HG02571 (cell line): Measurements from ENCODE around the gene SLC25A25.
"Not testable (repeated sequence)": the region's sequence is repeated elsewhere in the genome, so short reads cannot be mapped to it uniquely, and the experiment has no call there.

Experiments used
- ATAC-seq: cut with Tn5 transposase; IDR thresholded peaks from one replicate; pipeline ENCODE4 v1.9.1; 2021; ENCODE audit warnings: mild to moderate bottlenecking, moderate library complexity; ENCODE audit not compliant: unreplicated experiment

SLC25A25 gene

DNA sequence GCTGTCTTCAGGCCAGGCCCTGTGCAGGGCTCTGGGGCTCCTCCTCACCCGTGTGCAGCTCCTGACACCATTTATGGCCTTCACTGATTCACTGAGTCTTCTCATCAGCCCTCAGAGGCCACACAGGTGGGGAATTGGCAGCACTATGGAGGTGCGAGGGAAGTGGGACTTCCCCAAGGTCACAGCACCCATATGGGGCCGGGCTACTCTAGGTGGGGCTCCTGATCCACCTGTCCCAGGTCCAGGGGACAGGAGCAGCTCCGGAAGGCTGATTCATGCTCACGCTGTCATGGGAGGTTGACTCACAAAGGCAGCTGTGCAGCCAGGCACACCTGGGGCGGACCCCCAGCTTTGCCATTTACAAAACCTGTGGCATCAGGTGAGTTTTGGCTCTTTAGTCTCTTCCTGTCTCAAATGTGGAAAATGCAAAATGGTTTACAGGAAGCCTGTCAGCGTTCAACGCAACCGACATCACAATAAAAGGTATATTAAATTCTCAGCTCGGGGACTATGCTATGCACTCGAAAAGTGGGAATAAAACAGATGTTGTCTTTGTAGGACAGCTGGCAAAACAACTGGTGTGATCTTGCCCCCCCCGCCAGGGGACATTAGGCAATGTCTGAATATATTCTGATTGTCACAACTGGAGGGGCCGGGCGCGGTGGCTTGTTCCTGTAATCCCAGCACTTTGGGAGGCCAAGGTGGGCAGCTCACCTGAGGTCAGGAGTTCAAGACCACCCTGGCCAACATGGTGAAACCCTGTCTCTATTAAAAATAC is 15.9 kb upstream of the SLC25A25 start:
- no peak for ATAC-seq

DNA sequence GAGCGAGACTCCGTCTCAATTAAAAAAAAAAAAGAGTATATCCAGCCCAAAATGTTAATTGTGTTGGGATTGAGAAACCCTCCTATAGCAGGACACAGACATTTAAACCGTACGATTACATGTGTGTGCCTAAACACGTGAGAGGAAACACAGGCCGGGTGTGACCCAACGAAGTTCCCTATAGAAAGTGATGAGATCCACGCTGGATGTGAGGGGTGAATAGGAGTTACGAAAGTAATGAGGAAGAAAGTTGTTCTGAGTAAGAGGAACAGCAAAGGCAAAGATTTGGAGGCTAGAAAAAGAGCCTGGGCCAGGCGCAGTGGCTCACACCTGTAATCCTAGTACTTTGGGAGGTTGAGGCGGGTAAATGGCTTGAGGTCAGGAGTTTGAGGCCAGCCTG is 14.5 kb upstream of the SLC25A25 start:
- ATAC-seq: no peak

DNA sequence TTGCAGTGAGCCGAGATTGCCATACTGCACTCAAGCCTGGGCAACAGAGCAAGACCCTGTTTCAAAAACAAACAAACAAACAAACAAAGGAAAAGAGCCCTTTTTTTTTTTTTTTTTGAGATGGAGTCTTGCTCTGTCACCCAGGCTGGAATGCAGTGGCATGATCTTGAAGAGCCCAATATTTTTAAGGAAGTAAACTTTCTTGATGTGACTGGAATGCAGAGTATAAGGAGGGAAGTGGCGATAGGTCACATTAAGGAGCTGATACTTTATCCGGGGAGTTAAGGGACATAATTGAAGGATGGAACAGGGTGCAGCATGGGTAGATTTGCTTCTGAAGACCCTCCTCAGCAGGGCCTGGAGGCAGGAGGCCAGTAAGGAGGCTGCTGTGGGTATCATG is 13.9 kb upstream of the SLC25A25 start:
- ATAC-seq: no peak

DNA sequence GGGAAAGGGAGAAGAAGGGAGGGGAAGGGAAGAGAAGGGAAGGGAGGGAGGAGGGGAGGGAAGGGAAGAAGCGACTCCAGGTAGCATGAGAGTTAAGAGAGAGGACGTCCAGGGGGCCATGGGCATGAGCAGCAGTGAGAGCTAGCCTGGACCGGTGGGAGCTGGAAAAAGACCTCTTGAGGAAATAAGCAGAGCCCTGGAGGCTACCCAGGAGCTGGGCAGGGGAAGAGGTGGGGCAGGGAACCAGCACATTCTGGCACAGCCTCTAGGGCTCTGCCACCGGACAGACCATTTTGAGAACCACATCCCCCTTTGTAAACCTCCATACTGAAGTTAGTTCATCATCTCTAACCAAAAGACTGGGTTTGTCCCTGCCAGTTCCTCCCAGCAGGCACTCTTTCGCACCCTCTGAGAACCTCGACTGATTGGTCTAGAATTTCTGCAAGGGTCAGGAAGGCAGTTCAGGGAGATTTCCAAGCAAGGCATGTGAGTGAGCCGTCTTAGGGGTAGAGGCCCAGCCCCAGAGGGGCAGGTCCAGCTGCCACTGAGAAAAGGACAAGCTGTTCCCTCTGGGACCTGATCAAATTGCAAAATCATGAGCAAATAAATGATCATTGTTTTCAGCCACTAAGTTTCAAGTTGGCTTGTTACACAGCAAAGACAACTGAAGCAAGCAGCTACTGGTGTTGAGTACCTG is 12.5 kb upstream of the SLC25A25 start:
- ATAC-seq: no peak

DNA sequence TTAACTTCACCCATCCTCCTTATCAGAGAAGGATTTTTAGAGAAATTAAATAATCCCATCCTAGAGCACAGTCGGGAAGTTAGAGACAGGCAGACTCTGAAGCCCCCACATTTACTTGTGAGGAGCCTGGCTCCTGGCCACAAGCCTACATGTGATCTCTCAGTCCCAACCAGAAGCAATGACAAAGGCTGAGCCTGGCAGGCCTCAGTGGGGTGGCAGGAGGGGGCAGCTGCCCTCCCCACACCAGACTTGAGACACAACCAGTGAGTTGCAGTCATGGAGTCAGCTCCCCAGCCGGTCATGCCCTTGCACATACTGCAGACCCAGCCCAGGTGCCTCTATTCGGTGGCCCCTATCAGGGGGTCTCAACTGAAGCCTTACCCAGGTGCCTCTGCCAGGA is 11.9 kb upstream of the SLC25A25 start:
- no peak for ATAC-seq

DNA sequence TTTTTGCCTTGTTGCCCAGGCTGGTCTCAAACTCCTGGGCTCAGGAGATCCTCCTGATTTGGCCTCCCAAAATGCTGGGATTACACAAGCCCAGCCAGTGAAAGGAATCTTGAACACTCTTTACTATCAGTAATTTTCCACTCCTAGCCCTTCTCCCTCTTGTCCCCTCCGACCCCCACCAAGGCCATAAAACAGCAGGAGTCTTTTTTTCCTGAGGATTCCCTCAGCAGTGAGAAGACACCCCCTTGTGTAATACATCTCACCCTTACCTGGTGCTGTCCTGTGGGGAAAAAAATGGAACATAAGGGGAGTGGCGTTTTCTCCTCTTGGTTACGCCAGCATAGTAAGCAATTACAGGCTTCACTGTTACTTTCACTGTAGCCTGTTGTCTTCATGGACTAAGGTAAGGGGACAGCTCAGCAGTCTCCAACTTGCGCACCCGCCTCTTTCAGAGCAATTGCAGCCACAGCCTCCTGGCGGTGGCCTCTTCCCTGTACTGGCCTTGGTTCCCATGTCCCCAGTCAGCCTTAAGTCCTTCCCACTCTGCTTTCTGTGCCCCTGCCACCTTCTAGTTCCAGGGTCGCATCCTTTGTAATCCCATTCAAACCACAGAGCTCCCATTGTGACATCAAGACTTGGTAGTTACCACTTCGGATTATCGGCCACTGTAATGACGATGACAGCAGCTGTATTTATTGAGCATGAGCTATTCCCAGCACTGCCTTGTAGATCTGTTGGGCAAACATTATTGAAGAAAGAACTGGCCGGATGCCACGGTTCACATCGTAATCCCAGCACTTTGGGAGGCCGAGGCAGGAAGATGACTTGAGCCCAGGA is 10.9 kb upstream of the SLC25A25 start:
- ATAC-seq: no peak

DNA sequence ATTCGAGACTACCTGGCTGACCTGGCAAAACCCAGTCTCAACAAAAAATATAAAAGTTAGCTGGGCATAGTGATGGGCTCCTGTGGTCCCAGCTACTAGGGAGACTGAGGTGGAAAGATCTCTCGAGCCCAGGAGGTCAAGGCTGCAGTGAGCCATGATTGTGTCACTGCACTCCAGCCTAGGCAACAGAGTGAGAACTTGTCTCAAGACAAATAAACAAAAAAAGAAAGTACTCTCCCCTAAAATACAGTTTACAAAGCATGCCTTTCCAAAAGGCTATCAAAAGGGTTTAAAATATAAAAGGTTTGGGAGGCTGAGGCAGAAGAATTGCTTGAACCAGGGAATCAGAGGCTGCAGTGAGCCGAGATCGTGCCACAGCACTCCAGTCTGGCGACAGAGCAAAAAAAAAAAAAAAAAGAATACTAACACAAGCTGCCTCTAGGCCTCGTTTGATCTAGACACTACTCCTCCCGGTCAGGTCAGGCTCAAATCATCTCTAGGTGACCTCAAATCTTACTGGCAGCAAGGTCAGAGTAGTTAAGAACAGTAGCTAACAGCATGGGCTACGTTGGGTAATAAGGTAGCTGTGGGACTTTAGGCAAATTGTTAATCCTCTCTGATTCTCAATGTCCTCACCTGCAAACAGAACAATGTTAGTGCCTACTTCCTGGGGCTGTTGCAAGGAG is 10.2 kb upstream of the SLC25A25 start:
- no peak for ATAC-seq

DNA sequence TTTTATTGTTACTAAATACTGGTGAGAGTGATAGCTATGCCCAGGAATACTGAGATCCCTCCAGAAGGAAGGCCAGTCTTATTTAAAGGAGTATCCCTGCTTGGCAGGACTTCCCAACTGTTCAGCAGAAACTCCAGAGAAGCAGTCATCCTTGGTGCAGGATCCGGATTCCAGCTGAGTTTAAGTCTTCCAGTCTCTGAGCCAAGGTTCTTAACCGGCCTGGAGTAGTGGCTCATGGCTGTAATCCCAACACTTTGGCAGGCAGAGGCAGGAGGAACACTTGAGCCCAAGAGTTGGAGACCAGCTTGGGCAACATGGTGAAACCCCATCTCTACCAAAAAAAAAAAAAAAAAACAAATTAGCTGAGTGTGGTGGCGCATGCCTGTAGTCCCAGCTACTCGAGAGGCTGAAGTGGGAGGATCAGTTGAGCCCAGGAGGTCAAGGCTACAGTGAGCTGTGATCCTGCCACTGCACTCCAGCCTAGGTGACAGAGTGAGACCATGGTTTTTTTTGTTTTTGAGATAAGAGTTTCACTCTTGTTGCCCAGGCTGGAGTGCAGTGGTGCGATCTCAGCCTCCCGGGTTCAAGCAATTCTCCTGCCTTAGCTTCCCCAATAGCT is 8.6 kb upstream of the SLC25A25 start:
- ATAC-seq: no peak

DNA sequence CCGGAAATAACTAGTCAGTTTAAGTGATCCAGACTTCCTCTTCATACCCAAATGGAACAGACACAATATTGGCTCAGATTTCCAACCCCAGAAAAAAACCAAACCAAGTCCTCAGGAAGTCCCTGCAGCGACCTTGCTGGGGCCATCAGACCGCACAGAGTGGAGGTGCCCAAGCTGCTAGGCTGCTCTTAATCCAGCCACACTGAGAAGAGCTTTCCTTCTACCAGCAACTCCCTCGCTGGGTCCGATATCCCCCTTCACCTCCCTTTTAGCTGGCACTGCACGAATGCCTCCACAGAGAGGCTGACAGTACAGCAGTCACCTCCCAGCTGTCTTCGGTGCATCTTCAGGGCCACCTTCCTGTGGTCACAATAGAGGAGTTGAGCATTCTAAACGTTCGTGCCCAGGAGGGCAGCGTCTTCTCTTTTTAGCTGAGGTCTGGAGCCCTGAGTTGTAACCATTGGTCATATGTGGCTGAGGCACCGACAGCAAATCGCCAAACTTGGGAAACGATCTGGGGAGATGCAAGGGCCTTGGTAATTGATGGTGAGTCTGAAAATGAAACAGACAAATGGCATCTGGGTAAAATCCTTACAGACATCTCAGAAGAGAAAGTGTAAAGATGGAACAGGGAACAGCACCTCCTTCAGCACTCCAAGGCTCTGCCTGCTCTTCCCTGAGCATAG is 6.6 kb upstream of the SLC25A25 start:
- no peak for ATAC-seq

DNA sequence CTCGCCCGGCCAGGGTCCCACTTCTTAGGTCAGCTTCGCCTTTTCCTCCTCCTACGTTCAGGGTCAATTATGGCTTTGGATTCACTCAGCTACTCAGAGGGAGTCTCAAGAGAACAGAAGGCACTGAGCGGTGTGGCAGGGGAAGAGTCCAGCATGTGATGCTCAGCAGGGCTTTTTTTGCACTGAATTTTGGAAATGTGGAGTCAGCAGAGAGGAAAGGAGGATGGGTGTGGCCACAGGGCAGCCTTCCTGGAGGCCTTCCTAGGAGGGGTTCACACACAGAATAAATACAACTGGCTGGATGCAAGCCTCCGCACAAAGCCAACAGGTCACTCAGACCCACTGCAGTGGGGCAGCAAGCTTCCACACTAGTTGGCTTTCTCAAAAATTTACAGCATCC is 5.8 kb upstream of the SLC25A25 start:
- no peak for ATAC-seq

DNA sequence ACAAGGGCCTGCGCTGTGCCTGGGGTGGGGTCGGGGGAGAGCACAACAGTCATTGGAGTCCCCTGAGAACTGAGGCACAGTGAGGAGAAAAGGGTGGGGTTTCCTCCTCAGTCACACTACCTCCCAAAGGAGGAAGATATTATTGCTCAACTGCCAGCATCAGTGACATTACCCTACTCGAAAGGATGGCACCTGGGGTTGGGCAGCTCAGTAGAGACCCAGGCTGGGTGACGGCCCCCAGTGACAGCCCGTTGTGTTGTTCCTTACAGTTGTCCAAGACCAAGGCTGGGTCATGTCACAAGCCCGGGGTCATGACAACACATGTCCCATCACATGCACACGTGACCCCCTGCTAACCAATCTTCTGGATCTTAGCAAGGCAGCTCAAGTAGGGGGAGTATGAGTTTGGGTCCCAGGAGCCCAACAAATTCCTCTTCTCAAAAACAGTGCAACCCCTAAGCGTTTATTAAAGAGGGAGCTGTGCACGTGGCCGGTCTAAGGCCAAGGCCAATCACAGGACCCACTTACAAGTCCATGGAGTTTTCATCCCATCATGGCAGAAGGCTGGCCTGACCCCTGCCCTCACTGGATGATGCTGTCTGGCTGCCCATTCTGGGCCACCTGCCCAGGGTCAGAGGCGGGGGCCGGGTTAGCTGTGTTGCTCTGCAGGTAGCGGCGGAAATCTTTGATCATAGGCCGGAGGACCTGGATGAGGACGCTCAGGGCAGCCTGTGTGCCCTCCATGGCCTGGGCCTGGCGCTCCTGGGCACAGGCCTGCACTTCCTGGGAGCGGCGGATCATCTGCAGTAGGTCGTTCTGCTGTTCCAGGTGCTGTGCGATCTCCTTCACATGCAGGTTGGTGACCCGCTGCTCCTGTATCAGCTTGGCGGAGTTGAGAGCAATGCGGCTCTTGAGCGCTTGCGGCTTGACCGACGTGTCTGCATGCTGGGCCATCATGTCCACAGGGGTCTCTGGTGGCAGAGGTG is 4.9 kb upstream of the SLC25A25 start:
- no peak for ATAC-seq

DNA sequence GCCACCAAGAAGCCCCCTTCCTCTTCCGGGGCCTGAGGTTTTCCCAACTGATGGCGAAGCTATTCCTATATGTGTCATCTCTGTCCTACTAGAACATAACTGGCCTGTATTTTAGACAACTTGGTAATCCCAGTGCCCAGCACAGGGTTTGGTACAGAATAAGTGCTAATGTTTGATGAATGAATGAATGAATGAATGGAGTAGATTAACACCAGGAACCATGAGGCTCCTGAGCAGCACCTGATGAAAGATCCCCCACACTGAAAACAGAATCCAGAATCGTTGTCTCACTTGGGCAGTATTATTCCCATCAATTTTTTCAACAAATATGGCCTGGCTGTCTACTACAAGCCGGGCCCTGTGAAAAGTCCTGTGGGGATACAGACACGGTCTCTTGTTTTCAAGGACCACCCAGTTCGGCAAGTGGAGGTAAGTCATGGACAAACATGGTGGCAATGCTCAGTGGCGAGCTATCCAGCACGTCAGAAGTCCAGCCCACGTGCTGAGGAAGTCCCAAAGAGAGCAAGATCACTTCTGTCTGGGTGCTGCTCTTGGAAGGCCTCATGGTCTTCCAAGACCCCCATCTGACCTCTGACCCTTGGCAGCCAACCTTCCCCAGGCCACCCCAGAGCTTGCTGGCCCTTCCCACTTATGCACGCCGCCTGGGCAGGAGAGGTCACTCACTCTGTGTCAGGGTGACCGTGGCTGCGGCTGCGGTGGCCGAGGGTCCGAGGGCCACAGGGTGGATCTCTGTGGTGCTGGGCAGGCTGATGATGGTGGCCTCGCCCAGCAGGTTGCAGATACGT is 1.9 kb upstream of the SLC25A25 start:
- ATAC-seq: no peak

DNA sequence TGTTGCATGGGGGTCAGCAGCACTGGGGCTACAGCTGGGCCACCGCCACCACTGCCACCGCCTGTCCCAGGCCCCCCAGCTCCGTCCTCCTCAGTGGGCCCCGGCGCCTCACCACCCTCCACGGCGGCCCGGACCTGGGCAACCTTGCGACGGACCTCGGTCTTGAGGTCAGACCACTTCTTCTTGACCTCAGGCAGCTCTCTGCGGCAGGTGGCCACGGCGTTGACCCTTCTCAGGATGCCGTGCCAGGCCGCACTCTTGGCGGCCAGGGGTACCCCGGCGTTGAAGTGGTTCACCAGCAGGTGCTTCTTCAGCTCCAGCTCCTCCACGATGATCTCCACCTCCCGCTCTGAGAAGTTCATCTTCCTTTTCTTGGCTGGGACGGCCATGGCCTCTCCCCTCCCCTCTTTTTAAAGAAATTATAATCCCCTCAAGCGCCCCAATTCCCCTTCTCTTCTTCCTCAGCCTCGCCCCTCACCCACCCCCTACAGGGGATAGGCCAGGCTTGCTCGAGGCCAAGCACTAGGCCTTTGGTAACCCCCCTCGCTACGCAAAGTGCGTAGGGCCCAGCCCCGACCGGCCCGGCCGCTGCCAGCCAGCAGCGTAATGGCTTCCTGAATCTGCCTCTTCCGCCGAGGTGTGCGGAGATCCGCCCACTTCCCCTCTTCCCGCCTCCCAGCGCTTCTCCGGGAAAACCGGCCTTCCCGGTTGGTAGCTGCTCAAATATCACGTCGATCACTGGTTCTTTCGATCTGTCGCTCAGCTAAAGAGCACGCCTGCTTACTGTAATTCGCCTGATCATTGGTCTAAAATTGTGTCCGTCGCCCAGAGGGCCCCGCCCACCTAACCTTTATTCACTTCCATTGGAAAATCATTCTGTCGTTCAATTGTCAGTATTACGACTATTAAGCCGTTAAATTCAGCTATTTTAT is 1.1 kb upstream of the SLC25A25 start, which contains the start of gene NAIF1:
Gene NAIF1 (minus strand): TSS at position 608 of the 932 bp plus-strand sequence. CDS start 219 bp downstream, at position 389.
- peak; percentile 56 for ATAC-seq

DNA sequence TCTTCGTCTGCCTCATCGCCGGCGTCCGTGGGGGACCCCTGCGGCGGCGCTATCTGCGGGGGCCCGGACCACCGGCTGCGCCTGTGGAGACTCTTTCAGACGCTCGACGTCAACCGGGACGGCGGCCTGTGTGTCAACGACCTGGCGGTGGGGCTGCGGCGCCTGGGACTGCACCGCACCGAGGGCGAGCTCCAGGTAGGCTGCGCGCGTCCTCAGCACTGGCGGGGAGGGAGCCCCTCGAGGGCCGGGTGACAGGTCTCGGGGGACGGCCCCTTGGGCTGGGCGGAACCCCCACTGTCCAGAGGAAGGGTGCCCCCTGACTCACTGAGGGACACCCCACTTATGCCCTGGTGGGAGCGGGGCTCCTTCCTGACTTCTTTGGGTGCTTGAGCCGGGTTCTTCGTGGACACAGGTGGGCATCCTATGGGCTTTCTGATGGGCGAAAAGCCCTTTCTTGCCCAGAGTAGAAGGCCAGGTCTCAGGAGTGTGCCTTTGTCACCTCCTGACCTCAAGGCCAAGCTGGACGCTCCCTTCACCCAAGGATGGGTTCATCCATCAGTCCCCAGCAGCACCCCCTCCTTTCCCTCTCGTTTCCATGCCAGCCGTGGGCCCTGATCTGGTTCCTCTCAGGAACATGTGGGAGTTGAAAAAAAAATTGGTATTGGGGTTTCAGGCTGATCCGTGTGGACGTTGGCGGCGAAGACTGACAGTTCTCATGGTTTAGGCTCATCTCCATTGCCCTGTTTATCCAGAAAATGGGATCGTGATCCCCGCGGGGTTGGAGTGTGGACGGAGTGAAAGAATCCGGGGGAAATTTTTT is 564 bp downstream of the SLC25A25 start:
- ATAC-seq: peak; percentile 4

DNA sequence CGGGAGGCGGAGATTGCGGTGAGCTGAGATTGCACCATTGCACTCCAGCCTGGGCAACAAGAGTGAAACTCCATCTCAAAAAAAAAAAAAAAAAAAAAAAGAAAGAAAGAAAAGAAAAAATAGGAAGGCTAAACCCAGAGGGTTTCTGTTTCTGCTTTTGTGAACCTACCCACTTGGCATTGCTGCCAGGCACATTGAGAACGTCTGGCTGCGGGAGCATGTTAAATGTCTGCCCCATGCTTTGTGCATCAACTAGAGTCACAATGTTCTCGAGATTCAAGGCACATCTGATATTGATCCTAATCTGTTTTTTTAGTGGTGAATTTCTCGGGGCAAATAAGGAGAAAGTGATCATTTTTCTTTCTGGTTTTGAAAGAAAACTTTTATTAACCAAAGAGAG is 2.8 kb downstream of the SLC25A25 start:
- ATAC-seq: no peak

DNA sequence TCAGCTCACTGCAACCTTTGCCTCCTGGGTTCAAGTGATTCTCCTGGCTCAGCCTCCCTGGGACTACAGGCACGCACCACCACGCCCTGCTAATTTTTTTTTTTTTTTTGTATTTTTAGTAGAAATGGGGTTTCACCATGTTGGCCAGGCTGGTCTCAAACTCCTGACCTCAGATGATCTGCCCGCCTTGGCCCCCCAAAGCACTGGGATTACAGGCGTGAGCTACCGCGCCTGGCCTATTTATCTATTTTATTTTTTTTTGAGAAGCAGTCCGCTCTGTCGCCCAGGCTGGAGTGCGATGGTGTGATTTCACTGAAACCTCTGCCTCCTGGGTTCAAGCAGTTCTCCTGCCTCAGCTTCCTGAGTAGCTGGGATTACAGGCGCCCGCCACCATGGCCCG is 3.4 kb downstream of the SLC25A25 start:
- not testable (repeated sequence) for ATAC-seq
